Cardiac septum (tissue), 1 donor: ENCODE measurements around the gene LMOD3. TPM values are rescaled to one million over a fixed set of nuclear protein-coding genes. Genes with fewer than 3 reads are reported as not detected.

Experiments
- DNase-seq: peaks from one replicate; pipeline ENCODE4 v3.0.0-alpha.2; 2020; ENCODE audit warnings: low spot score
- intact Hi-C: fragments of 100-400 bp; cut with DNase I; formaldehyde crosslinking; loops from one replicate; pipeline ENCODE4 v1.14.0; 2022
- total RNA-seq: library from RNA; stranded (reverse); fragmentation: NEBNext Ultra II Directional; extraction: Animal tissue kit (Norgen Biotek cat#: 25700); gene quantifications from one replicate; pipeline ENCODE4 v1.2.1, GENCODE V29; 2021
- donor health status: DM: no; HTN: no; CAD: no.

The LMOD3 gene
- total RNA-seq, 1 donor from 2014 or later, result 117 TPM

DNA sequence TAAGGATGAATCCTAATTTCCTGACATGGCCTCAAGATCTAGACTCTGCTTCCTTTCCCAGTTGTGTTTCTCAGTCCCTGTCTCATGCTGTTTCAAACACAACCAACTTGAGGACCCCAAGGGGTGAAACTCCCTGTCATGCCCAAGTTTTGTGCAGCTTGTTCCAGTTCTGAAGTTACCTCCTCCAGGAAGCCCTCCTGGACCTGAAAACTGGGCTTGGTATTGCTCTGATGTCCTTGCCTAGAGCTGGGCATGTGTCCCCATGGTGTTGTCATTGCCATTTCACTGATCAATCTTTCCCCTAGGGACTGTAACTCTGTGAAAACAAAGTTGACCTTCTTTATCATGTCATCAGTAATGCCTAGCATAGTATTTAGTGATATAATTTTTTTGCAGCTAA is 6.1 kb upstream of the LMOD3 start:
- no peak for DNase-seq
- intact Hi-C loops, result no loop called here

DNA sequence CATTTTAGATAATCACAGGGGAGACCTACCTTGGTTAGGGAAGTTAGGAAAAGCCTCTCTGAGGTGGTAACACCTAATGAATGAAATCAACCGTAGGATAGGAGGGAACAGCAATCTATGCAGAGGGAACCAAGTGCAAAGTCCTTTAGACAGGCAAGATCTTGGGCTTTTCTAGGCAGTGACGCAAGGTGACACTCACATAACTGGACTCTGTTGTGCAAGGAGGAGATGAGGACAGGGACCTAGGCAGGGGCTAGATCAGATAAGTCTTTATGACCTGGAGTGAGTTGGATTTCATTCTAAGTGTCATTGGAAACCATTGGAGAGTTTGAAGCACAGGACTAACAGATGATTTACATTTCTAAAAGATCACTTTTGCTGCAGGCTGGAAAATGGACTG is 4.6 kb upstream of the LMOD3 start:
- intact Hi-C loops, result no loop called here
- DNase-seq, result no peak

DNA sequence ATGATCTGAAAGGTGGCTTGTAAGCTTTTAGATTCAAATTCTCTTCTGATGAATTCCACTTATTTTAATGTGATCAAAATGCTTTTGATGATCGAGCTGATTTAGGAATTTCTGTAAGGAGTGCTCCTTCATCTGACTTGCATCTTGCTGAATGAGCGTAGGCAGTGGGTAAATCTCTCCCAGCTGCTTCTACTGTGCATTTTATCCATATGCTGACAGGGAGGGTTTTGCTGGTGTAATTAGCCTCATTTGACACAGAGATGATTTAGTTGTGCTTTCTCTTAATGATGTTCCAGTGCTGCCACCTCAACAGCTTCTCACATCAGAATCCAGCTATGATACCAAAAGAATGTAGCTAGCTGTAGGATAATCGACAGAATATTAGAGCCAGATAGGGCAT is 3.8 kb upstream of the LMOD3 start:
- DNase-seq, result no peak

DNA sequence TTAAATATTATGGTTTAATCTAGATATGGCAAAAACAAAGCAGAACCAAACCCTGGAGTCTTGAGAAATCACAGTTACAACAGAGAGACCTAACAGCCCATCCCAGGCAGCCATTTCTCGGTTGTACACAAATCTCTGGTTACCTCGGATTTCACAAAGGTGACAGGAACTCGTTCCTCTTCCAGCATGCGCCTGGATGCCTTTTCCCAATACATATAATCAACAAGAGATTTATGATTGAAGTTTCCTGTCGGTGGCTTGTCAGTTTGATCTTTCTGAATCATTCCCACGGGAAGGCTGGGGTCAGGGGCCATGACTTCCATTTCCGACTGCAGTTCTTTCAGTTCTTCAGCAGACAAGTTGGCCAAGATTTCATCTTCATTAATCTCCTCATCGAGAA is 445 bp downstream of the LMOD3 start:
- intact Hi-C loops, result no loop called here
- no peak for DNase-seq

More for the DNA sequence above, 3.8 kb upstream of the LMOD3 start:
- intact Hi-C loops, result no loop called here

DNA sequence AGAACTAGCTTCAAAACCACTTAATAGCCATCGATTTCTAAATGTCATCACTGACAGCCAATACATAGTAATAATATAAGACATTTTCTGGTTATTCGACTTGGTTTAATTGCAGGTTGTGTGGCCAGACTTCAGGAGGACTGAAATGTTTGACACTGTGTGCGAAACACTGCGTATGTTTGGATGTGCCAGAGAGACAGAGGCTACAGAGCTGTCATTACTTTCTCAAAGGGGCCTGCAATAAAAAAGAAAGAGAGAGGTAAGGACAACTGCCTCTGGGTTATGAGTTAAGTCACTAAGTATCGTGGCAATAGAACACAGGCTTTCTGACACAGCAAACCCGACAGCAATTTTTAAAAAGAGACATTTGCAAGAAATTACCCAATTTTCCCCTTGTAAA is 882 bp downstream of the LMOD3 start:
- intact Hi-C loops, result no loop called here
- no peak for DNase-seq

DNA sequence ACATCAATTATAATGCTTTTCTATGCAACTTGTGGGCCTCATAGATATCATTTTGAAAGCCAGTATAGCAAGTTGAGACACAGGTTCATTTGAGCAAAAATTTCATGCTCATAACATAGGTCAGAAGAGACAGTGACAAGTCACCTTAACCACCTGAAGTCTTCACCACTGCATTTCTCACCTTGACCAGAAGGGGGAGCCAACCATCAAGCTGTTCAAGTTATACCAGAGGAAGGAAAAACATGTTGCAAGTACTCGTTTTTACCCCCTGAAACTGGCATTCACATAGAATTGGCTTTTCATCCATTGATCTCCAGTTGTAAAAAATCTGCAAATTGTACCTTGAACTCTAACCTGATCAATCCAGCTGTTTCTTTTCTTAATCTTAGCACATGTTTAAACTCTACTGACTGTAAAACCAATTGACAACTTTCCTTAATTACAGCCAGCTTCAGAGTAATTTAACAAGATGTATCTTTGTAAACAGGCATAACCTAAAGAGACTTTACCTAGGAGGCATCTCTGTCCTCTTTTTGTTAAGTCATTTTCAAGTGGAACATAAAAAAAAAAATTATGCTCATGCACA is 1.4 kb downstream of the LMOD3 start:
- no peak for DNase-seq
- intact Hi-C loops, result no loop called here

DNA sequence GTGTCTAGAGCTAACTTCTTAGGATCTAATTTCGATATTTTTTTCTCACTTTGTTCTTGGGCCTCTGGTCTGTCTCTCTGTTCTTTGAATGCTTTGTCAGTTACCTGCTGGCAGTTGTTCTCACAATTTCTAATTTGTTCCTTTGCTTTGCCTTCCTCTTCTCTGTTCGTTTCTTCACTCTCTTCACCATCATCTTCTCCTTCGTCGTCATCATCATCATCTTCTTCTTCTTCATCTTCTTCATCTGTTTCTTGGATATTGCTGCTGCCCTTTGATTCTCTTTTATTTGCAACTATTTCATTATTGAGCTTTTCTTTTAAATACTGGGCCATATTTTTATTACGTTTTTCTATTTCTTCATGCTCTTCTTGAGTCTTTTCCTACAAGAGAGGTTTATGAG is 2.7 kb downstream of the LMOD3 start:
- DNase-seq, result no peak
- intact Hi-C loops, result no loop called here

DNA sequence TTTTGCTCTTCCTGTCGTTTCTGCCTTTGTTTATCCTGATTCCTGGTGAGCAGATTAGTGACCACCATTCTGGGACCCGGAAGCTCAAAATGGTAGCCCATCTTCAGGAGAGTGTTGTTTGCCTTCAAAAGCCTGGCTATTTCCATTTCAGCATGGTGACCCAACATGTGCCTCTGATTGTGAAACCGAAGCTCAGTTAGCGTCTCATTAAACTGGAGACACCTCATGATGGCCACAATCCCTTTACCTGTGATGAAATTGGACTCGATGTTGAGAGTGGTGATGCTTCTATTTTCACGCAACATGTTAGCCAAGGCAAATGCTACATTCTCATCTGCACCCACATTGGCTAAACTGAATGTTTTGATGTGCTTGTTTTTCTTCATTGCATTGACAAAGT is 3.3 kb downstream of the LMOD3 start:
- DNase-seq, result no peak

DNA sequence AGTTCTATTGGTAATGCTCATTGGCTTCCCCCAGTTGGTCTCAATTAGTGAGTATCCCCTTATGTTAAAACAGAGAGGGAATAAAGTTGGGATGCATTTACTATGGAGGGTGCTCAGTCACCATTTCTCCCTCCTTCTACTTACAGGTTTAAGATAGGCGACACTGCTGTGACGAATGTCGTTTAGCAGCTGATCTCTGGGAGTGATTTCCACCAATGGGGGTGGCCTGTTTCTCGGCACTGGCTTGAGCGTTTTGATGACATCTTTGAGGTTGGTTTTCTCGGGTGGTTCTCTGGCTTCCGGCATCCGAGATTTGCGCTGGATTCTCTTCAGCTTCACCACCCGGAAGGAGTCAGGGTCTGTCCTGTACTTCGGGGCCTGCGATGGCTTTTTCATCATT is 3.8 kb downstream of the LMOD3 start:
- DNase-seq, result no peak
- intact Hi-C loops, result no loop called here

More for the DNA sequence above, 3.3 kb downstream of the LMOD3 start:
- intact Hi-C loops, result no loop called here

DNA sequence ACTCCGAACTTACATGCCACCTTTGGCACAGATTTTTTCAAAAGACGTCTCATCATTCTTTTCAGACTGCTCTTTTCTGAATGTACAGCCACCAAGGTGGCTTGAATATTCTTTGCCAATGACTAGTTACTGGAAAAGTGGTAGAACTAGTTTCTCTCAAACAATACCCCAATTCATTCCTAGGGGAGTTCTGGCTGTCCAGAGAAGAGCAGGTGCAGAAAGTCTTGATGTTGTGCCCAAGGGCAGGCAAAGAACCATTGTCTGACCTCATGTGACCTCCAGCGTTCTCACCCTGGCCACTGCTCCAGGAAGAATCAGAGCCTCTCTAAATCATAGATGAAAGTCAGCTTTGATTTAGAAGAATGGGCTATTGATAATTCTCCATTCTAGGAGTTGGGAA is 5.5 kb downstream of the LMOD3 start:
- intact Hi-C loops, result loop anchor here (1.0 kb wide), 1 partner anchor 31 kb away; no protein-coding TSS in a partner anchor
- DNase-seq, result no peak

DNA sequence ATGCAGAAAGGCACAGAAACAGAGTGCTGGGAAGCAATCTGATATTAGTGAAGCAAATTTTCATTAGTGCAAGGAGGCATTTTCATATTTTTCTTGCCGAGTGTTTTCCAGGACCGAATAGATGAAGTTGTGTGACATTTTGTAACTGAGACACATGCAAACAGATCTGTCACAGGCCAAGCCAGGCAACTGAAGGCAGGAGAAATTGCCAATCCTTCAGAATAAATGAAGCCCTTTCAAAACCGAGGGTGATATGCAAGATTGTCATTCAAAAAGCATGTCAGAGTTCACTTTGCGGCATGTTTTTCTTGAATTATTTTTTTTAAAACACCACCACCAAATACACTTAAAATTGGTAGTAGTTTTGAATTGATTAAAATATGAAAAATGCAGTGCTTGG is 6.2 kb downstream of the LMOD3 start:
- intact Hi-C loops, result loop anchor here (1.0 kb wide), 1 partner anchor 30 kb away; no protein-coding TSS in a partner anchor
- no peak for DNase-seq

DNA sequence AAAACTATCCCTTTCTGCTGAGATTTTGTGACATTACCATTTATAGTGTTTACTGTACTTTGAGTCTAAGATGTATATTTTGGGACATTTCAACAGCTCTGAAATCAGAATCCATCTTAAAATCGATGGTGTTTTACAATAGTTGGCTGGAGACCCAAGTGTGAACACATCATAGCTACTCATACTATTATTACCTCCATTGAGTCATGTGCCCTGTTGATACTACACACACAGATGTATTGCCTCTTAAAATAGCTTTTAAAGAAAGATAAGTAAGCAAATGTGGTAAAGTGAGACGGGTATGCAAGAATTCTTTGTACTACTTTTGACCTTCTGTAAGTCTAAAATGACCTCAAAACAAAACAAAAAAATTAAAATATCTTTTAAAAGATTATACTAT is 6.7 kb downstream of the LMOD3 start:
- no peak for DNase-seq
- intact Hi-C loops, result loop anchor here (1.0 kb wide), 1 partner anchor 29 kb away; no protein-coding TSS in a partner anchor

DNA sequence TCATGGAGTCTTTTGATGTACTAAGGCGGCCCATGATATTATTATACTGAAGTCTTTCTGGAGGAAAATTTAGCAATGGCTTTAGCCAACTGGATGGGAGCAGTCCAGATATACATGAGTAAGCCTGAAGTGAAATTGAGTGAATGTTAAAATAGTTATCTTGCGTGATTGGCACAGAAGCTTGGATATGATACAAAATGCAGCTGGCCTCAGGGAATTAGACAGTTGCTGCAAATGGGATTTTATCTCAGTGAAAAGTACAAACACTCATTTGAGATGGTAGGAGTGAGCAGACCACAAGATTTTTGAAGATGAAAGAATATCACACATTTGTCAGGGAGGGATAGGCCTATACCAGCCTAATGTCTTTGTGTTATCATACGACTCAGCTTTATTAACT is 8.9 kb downstream of the LMOD3 start:
- intact Hi-C loops, result no loop called here

DNA sequence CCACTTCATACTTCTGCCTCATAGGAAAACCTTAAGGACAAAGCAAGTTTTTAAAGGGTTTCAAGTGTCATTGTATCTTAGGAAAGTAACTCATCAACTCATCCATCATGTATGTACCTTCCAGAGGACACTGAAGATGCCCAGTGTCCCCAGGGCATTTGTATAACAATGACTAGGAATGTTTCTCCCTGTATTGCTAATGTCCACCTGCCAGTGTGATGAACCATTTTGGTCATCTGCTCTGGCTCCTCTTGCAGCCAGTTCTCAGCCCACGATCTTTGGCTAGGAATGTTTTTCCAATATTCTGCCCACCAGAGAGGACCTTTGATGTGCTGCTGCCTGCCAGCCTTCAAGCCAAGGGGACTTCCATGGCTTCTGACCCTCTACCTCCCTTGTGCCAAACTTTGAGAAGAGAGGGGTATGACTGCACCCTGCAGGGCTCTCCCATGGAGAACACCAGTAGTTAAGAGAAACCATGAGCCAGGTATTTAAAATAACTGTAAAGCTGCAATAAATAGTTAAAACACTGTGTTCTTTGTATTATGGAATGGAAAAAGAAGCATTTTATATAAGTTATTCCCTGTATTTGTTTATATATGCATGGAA is 11.4 kb downstream of the LMOD3 start:
- no peak for DNase-seq
- intact Hi-C loops, result no loop called here

More for the DNA sequence above, 8.9 kb downstream of the LMOD3 start:
- no peak for DNase-seq

DNA sequence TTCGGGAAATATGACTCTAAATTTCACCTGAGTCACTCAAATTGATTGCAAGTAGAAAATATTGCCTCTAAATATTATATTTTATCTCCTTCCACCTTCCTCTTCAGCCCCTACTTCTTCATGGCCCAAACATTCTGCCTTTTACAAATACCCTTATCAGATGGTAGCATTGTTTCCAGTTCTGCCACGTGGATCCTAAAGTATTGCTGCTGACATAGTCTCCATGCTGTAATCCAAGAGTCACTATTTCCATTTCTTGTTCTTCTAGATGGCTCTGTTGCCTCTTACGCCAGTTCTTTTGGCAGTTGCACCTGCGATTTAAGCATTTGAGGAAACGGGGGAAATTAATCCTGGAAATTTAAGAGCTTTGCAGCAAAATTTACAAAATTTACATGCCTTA is 13.6 kb downstream of the LMOD3 start:
- DNase-seq, result no peak
- intact Hi-C loops, result no loop called here

DNA sequence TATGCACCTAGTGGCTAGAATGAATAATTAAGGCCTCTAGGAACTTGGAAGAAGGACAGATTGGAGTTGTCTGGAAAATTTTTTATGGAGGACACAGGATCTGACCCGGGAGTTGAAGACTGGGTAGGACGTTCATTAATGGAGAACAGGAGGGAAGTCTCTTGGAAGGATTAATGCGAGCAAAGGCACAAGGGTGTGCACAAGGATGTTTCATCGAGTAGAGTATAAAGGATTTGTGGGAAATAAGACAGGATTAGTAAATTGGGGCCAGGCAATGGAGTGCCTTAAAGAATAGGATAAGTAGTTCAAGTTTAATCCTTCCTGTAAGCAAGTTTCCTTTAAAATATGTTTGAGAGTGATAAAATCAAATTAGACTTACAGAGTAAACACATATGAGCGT is 14.6 kb downstream of the LMOD3 start:
- DNase-seq, result no peak
- intact Hi-C loops, result no loop called here

DNA sequence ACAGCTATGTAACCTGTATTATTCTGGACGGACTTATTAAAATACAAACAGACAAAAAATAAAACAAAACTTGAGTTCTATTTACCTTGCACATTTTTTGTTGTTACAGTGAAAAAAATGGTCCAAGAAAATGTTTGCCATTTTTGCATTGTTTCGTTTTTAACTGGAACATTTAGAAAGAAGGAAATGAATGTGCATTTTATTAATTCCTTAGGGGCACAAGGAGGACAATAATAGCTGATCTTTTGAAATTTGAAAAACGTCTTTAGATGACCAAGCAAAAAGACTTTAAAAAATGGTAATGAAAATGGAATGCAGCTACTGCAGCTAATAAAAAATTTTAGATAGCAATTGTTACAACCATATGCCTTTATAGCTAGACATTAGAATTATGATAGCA is 17.1 kb downstream of the LMOD3 start:
- intact Hi-C loops, result no loop called here

DNA sequence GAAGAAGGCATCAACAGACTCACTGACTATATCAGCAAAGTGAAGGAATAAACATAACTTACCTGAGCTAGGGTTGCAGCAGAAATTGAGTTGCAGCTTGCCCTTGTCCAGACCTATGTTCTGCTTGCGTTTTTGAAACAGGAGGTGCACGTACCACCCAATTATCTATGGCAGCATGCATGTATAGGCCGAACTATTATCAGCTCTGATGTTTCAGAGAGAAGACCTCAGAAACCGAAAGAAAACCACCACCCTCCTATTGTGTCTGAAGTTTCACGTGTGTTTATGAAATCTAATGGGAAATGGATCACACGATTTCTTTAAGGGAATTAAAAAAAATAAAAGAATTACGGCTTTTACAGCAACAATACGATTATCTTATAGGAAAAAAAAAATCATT is 17.8 kb downstream of the LMOD3 start:
- intact Hi-C loops, result no loop called here
- DNase-seq, result no peak

More for the DNA sequence above, 17.1 kb downstream of the LMOD3 start:
- DNase-seq, result no peak

DNA sequence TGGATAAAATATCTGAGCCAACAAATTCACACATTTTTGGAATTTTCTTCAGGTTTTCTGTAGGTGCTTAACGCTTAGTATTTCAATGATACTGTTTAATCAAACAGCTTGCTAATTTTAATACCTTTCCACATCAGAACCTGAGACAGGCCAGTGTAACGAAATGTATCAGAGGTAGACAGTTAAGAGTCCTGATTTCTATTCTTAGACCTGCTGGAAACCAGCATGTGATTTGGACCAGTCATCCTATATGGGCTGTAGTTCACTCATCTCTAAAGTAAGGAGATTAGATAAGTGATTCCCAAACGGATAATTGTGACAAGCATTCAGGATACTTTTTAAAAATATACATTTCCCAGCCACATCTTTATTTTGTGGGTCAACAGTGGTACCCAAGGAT is 19.3 kb downstream of the LMOD3 start:
- intact Hi-C loops, result no loop called here
- DNase-seq, result no peak

DNA sequence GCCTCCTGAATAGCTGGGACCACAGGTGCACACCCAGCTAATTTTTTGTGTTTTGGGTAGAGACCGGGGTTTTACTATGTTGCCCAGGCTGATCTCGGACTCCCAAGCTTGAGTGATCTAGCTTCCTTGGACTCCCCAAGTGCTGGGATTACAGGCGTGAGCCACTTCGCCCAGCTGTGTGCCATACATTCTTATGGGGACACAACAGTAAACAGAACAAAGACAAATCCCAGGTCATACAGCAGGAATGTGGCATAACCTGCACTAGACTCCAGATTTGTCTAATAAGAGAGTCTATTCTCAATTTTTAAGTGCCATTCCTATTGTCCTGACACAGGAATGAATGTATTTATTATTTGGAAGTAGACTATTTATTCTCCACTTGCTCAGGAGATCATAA is 20.0 kb downstream of the LMOD3 start:
- intact Hi-C loops, result no loop called here
- no peak for DNase-seq

DNA sequence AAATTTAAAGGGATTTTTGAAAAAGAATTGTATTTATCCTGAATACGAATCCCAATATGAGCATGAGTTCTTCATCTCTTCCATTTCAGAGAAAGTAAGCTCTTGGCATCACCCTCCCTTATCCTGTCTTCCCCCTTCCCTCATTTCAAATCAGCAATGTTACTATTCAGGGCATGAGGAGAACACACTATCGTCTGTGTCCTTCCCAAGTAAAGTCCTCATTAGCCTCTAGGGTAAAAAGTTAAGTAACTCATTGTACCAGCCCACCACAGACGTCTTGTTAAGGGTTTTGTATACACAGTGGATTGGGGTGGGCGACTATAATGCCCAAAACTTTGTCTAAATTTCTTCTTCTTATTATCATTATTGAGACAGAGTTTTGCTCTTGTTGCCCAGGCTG is 22.8 kb downstream of the LMOD3 start:
- intact Hi-C loops, result no loop called here
- DNase-seq, result no peak
